ENCODE data around the gene TRIP13. TPM values are rescaled to one million over a fixed set of nuclear protein-coding genes. Genes with fewer than 3 reads are reported as not detected.

Gene TRIP13
- 3.4 and 4.6 TPM in 2 replicates for total RNA-seq

DNA sequence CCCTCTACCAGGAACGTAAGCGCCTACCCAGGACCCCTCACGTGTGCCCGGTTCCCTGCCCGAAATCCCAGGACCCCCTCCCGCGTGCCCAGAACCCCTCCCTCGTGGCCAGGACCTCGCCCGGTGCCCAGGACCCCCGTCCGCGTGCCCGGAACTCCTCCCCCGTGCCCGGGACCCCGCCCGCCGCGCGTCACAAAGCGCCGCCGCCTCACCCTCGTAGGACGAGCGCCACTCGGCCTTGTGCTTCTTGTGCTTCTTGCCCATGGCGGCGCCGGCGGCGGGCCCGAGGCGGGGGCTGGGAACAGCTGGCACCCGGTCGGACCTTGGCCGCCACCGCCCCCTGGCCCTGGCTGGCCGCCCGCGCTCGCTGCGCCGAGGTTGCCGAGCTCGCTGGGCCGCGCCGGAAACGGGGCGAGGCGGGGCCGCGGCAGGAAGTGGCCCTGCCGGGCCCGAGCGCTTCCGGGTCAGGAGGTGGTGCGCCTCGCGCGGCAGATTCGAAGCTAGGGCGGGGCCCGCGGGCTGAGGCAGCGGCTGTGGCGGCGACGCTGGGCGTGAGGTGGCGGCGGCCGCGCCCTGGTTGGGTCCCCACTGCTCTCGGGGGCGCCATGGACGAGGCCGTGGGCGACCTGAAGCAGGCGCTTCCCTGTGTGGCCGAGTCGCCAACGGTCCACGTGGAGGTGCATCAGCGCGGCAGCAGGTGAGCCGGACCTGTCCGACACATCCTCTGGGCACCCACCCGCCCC is at the start of gene TRIP13, which contains the start of gene BRD9:
Gene TRIP13, plus strand, starts transcription at position 491 of the 743 bp plus-strand sequence. Its CDS starts 115 bp downstream, at position 606.
Gene BRD9, minus strand, starts transcription at position 408 of the 743 bp plus-strand sequence. Its CDS starts 144 bp downstream, at position 264.

DNA sequence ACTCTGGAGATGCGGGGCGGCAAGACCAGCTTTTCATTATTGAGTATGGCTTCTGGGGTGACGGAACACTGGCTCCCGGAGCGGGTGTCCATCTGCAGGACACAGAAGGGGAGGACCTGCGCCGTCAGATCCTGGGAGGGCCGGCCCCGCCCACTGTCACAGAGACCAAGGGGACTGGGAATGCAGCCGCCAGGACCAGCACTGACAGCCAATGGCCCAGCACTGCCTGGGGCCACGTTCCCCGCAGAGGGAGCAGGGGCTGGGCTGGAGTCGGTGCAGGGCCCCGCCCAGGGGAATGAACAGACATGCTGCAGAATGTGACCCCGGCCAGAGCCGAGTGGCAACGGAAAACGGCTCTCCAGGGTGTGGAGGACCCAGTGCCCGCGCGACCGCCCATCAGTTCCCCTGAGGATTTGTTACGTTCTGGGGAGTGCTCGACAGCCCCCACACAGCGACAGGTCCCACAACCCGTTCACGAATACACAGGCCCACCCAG is 42.1 kb upstream of the TRIP13 start, which contains the start of gene ZDHHC11:
Gene ZDHHC11, minus strand, starts transcription at position 476 of the 496 bp plus-strand sequence. Its CDS starts 384 bp downstream, at position 92.

Other genes with a start within 250 kb of the TRIP13 start
- gene TPPP, start 199.5 kb upstream of the TRIP13 start, total RNA-seq, result 0.09 and 0.14 TPM in 2 replicates
- under 0.01 and 0.09 TPM in 2 replicates for gene ZDHHC11B, start 108.2 kb upstream of the TRIP13 start, total RNA-seq
- 1.00 and 1.7 TPM in 2 replicates for gene ZDHHC11, start 41.9 kb upstream of the TRIP13 start, total RNA-seq
- 42.4 and 45.2 TPM in 2 replicates for gene BRD9, start 83 bp upstream of the TRIP13 start, total RNA-seq
- 12.0 and 25.7 TPM in 2 replicates for gene NKD2, start 115.9 kb downstream of the TRIP13 start, total RNA-seq
- gene SLC12A7, start 219.2 kb downstream of the TRIP13 start, total RNA-seq, result 13.5 and 16.1 TPM in 2 replicates

All from smooth muscle cell of bladder (primary cell).